Calu3 (cell line): ENCODE data around the gene ITGAD. TPM values are rescaled to one million over a fixed set of nuclear protein-coding genes. Genes with fewer than 3 reads are reported as not detected.

ENCODE experiments used
- BruUV-seq: library from RNA; stranded (reverse); fragments of 400-500 nt; replicated peaks from 2 replicates; lab custom pipeline; 2021; lab: Mats Ljungman, UMichigan
- CTCF ChIA-PET: fragments of 300-600 bp; sonication (Branson Sonifier 250); formaldehyde crosslinking; loops from one replicate; lab custom pipeline; 2022; ENCODE audit warnings: antibody characterized with exemption; lab: Charles Lee
- DNase-seq: peaks from one replicate; pipeline ENCODE4 v3.0.0; 2022
- H3K27ac Mint-ChIP-seq: one replicate; pipeline ENCODE4 v1.8.0; 2022; ENCODE audit warnings: mixed read lengths; ENCODE audit not compliant: unreplicated experiment
- H3K27me3 Mint-ChIP-seq: one replicate; pipeline ENCODE4 v1.8.0; 2022; ENCODE audit warnings: mixed read lengths; ENCODE audit not compliant: unreplicated experiment
- H3K36me3 Mint-ChIP-seq: one replicate; pipeline ENCODE4 v1.8.0; 2022; ENCODE audit warnings: mild to moderate bottlenecking, moderate library complexity, mixed read lengths; ENCODE audit not compliant: insufficient read depth, unreplicated experiment
- H3K4me1 Mint-ChIP-seq: one replicate; pipeline ENCODE4 v1.8.0; 2022; ENCODE audit warnings: mild to moderate bottlenecking, low read depth, mixed read lengths; ENCODE audit not compliant: unreplicated experiment
- H3K4me3 Mint-ChIP-seq: one replicate; pipeline ENCODE4 v1.8.0; 2022; ENCODE audit warnings: mild to moderate bottlenecking, low read depth, moderate library complexity, mixed read lengths; ENCODE audit not compliant: unreplicated experiment
- H3K9me3 Mint-ChIP-seq: one replicate; pipeline ENCODE4 v1.8.0; 2022; ENCODE audit warnings: low read depth, mixed read lengths; ENCODE audit not compliant: unreplicated experiment
- CTCF ChIP-seq: fragments of 200-600 bp; IDR thresholded peaks from one replicate; pipeline ENCODE4 v1.8.0; 2022; ENCODE audit warnings: antibody characterized with exemption; ENCODE audit not compliant: unreplicated experiment
- intact Hi-C: fragments of 100-400 bp; cut with micrococcal nuclease; formaldehyde crosslinking; loops from one replicate; pipeline ENCODE4 v1.10.0; 2022; ENCODE audit not compliant: unreplicated experiment
- total RNA-seq: library from RNA; stranded (reverse); gene quantifications from 2 replicates; pipeline ENCODE4 v1.2.3, GENCODE V29; 2022

ITGAD gene
- total RNA-seq, 1 experiment from 2014 or later, result not detected

- H3K4me3 Mint-ChIP-seq, result no peak overlapping the region
- H3K27me3 Mint-ChIP-seq, result peaks cover 21% of the 10 kb centered on the region
- no peak overlapping the region for H3K27ac Mint-ChIP-seq
- TF ChIP-seq CTCF, result no peak
- no peak for DNase-seq
- H3K36me3 Mint-ChIP-seq, result peaks cover 4% of the 10 kb centered on the region
- no TSS peak for BruUV-seq
- peaks cover 21% of the 10 kb centered on the region for H3K4me1 Mint-ChIP-seq
- CTCF ChIA-PET, result interaction anchor here (1.3 kb wide), 1 partner anchor 8 kb away, joined by 4 read pairs; no protein-coding TSS in a partner anchor
- H3K9me3 Mint-ChIP-seq, result no peaks in the 10 kb centered on the region
- intact Hi-C loops, result no loop called here
These were observed 2.6 kb upstream of the ITGAD start for GRCh38 chr16:31390504-31391041.

- intact Hi-C loops, result no loop called here
- DNase-seq, result no peak
- no peak overlapping the region for H3K27ac Mint-ChIP-seq
- no peak overlapping the region for H3K4me3 Mint-ChIP-seq
- H3K27me3 Mint-ChIP-seq, result peaks cover 13% of the 10 kb centered on the region
- BruUV-seq, result no TSS peak
- H3K36me3 Mint-ChIP-seq, result no peaks in the 10 kb centered on the region
- H3K9me3 Mint-ChIP-seq, result peaks cover 6% of the 10 kb centered on the region
- TF ChIP-seq CTCF, result no peak
- CTCF ChIA-PET, result interaction anchor here (0.5 kb wide), 1 partner anchor 253 kb away, joined by 3 read pairs; no protein-coding TSS in a partner anchor
- H3K4me1 Mint-ChIP-seq, result no peaks in the 10 kb centered on the region
These were observed 2.5 kb downstream of the ITGAD start for GRCh38 chr16:31395647-31396046.

- H3K9me3 Mint-ChIP-seq, result peaks cover 6% of the 10 kb centered on the region
- H3K4me1 Mint-ChIP-seq, result no peaks in the 10 kb centered on the region
- CTCF ChIA-PET, result no interaction called here
- no peak for TF ChIP-seq CTCF
- no peak overlapping the region for H3K27ac Mint-ChIP-seq
- DNase-seq, result no peak
- peaks cover 13% of the 10 kb centered on the region for H3K27me3 Mint-ChIP-seq
- H3K4me3 Mint-ChIP-seq, result no peak overlapping the region
- no TSS peak for BruUV-seq
- no peaks in the 10 kb centered on the region for H3K36me3 Mint-ChIP-seq
- intact Hi-C loops, result no loop called here
These were observed 4.0 kb downstream of the ITGAD start for GRCh38 chr16:31397096-31397660.

- intact Hi-C loops, result no loop called here
- CTCF ChIA-PET, result no interaction called here
- no peak for DNase-seq
- H3K27me3 Mint-ChIP-seq, result peaks cover 13% of the 10 kb centered on the region
- H3K36me3 Mint-ChIP-seq, result no peaks in the 10 kb centered on the region
- H3K27ac Mint-ChIP-seq, result no peak overlapping the region
- H3K9me3 Mint-ChIP-seq, result peaks cover 6% of the 10 kb centered on the region
- H3K4me1 Mint-ChIP-seq, result no peaks in the 10 kb centered on the region
- no peak for TF ChIP-seq CTCF
- no TSS peak for BruUV-seq
- H3K4me3 Mint-ChIP-seq, result no peak overlapping the region
These were observed 4.6 kb downstream of the ITGAD start for GRCh38 chr16:31397701-31398100.
